ENCODE results near the gene OBSCN.

OBSCN gene

DNA sequence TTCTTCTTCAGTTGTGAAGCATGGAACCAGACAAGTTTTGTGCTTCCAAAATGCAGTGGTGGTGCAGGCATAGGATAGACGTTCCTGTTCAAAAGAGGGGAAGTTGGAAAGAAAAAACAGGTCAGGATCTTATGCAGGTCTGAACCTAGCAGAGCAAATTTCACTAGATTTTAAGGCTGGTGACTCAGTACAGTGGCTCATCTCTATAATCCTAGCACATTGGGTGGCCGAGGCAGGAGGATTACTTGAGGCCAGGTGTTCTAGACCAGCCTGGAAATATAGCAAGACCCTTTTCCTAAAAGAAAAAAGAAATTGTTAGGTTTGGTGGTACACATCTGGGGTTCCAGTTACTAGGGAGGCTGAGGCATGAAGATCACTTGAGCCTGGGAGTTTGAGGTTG, 88.1 kb downstream of the OBSCN start:
- FAIRE-seq (no peak), DNase-seq (ENCODE audit: insufficient read length, low spot score) (no peak)
- TF ChIP-seq TAF1 (IDR thresholded peaks at IDR 0.05; ENCODE audit: low read depth, low read length) = no peak
- TF ChIP-seq POLR2AphosphoS5 (IDR thresholded peaks at IDR 0.05; ENCODE audit: low read depth, low read length) = no peak
- TF ChIP-seq PAX5 (IDR thresholded peaks at IDR 0.05; ENCODE audit: insufficient read depth, low read length, severe bottlenecking) = no peak
- TF ChIP-seq POLR2A (IDR thresholded peaks at IDR 0.05; ENCODE audit: low read depth, low read length) = no peak
- TF ChIP-seq POU2F2 (IDR thresholded peaks at IDR 0.05; ENCODE audit: low read depth, low read length) = no peak
- no peak for TF ChIP-seq SPI1 (IDR thresholded peaks at IDR 0.05; ENCODE audit: low read depth, low read length)

DNA sequence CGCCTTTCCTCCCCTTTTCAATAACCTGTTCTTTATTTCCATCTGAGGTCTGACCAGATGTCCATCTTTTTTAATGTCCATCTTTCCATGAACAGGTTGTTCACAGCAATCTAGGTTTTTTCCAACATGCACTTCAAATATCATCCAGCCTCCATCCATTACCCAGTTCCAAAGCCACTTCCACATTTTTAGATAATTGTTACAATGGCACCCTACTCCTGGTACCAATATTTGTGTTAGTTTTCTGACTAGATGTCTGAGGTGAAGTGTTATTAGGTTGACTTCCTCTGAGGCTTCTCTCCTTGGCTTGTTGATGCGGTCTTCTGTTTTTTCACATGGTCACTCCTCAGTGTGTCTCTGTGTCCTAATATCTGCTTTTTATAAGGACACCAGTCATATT, 89.4 kb downstream of the OBSCN start:
- FAIRE-seq = no peak
- no peak for DNase-seq (ENCODE audit: insufficient read length, low spot score)
- TF ChIP-seq POLR2AphosphoS5 (IDR thresholded peaks at IDR 0.05; ENCODE audit: low read depth, low read length) (no peak), TAF1 (IDR thresholded peaks at IDR 0.05; ENCODE audit: low read depth, low read length) (no peak), POU2F2 (IDR thresholded peaks at IDR 0.05; ENCODE audit: low read depth, low read length) (no peak), SPI1 (IDR thresholded peaks at IDR 0.05; ENCODE audit: low read depth, low read length) (no peak), PAX5 (IDR thresholded peaks at IDR 0.05; ENCODE audit: insufficient read depth, low read length, severe bottlenecking) (no peak), POLR2A (IDR thresholded peaks at IDR 0.05; ENCODE audit: low read depth, low read length) (no peak)

DNA sequence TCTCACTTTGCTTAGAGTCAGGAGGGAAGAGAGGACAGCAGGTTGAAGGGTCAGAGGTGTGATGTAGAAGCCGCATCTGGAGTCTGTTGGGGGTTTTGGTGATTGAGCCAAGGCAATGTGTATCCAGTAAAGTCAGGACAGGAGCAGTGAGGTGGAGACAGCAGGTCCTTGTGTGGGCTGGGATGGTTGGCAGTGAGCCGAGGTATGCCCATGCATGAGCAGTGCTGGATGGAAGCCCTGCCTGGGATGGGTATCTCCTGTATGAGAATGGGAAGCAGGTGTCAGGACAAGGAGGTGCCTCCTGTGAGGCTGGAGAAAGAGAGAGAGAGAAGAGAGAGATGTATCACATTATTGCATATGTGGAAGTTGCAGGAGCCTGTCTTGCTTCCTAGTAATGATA, 90.0 kb downstream of the OBSCN start:
- FAIRE-seq (no peak), DNase-seq (ENCODE audit: insufficient read length, low spot score) (no peak)

DNA sequence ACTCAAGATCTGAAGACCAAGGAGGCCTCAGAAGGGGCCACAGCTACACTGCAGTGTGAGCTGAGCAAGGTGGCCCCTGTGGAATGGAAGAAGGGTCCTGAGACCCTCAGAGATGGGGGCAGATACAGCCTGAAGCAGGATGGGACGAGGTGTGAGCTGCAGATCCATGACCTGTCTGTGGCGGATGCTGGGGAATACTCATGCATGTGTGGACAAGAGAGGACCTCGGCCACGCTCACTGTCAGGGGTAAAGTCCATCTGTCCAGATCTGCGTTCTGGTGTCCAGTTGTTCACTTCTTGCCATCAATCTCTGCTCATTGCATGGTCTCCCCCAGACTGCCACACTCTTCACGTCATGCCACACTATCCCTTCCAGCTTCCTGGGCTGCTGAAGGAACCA, 90.6 kb downstream of the OBSCN start:
- TF ChIP-seq POLR2AphosphoS5 (IDR thresholded peaks at IDR 0.05; ENCODE audit: low read depth, low read length) (no peak), POLR2A (IDR thresholded peaks at IDR 0.05; ENCODE audit: low read depth, low read length) (no peak), PAX5 (IDR thresholded peaks at IDR 0.05; ENCODE audit: insufficient read depth, low read length, severe bottlenecking) (no peak), POU2F2 (IDR thresholded peaks at IDR 0.05; ENCODE audit: low read depth, low read length) (no peak), SPI1 (IDR thresholded peaks at IDR 0.05; ENCODE audit: low read depth, low read length) (no peak), TAF1 (IDR thresholded peaks at IDR 0.05; ENCODE audit: low read depth, low read length) (no peak)
- FAIRE-seq (no peak), DNase-seq (ENCODE audit: insufficient read length, low spot score) (no peak)

More for the DNA sequence above, 90.0 kb downstream of the OBSCN start:
- TF ChIP-seq PAX5 (IDR thresholded peaks at IDR 0.05; ENCODE audit: insufficient read depth, low read length, severe bottlenecking) (no peak), SPI1 (IDR thresholded peaks at IDR 0.05; ENCODE audit: low read depth, low read length) (no peak), TAF1 (IDR thresholded peaks at IDR 0.05; ENCODE audit: low read depth, low read length) (no peak), POU2F2 (IDR thresholded peaks at IDR 0.05; ENCODE audit: low read depth, low read length) (no peak), POLR2A (IDR thresholded peaks at IDR 0.05; ENCODE audit: low read depth, low read length) (no peak), POLR2AphosphoS5 (IDR thresholded peaks at IDR 0.05; ENCODE audit: low read depth, low read length) (no peak)

DNA sequence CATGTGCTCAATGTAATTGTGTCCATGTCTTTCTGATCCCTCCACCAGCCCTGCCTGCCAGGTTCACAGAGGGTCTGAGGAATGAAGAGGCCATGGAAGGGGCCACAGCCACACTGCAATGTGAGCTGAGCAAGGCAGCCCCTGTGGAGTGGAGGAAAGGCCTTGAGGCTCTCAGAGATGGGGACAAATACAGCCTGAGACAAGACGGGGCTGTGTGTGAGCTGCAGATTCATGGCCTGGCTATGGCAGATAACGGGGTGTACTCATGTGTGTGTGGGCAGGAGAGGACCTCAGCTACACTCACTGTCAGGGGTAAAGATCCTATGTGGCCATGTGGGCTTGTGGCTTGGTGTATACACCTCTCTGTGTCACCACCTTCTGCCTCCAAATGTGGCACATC, 91.4 kb downstream of the OBSCN start:
- no peak for FAIRE-seq
- DNase-seq (ENCODE audit: insufficient read length, low spot score) = no peak
- no peak for TF ChIP-seq POLR2A (IDR thresholded peaks at IDR 0.05; ENCODE audit: low read depth, low read length)
- no peak for TF ChIP-seq TAF1 (IDR thresholded peaks at IDR 0.05; ENCODE audit: low read depth, low read length)
- TF ChIP-seq POLR2AphosphoS5 (IDR thresholded peaks at IDR 0.05; ENCODE audit: low read depth, low read length) = no peak
- no peak for TF ChIP-seq SPI1 (IDR thresholded peaks at IDR 0.05; ENCODE audit: low read depth, low read length)
- TF ChIP-seq PAX5 (IDR thresholded peaks at IDR 0.05; ENCODE audit: insufficient read depth, low read length, severe bottlenecking) = no peak
- no peak for TF ChIP-seq POU2F2 (IDR thresholded peaks at IDR 0.05; ENCODE audit: low read depth, low read length)

DNA sequence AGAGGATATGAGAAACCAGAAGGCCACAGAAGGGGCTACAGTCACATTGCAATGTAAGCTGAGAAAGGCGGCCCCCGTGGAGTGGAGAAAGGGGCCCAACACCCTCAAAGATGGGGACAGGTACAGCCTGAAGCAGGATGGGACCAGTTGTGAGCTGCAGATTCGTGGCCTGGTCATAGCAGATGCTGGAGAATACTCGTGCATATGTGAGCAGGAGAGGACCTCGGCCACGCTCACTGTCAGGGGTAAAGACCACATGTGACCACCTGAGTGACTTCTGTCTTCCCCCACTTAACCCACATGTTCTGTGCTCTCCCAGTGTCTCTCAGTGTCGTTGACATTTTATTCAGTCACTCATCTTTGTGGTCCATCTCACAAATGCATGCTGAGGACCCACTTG, 92.1 kb downstream of the OBSCN start:
- TF ChIP-seq SPI1 (IDR thresholded peaks at IDR 0.05; ENCODE audit: low read depth, low read length) = no peak
- TF ChIP-seq PAX5 (IDR thresholded peaks at IDR 0.05; ENCODE audit: insufficient read depth, low read length, severe bottlenecking) = no peak
- TF ChIP-seq POU2F2 (IDR thresholded peaks at IDR 0.05; ENCODE audit: low read depth, low read length) = no peak
- no peak for TF ChIP-seq TAF1 (IDR thresholded peaks at IDR 0.05; ENCODE audit: low read depth, low read length)
- no peak for TF ChIP-seq POLR2AphosphoS5 (IDR thresholded peaks at IDR 0.05; ENCODE audit: low read depth, low read length)
- no peak for TF ChIP-seq POLR2A (IDR thresholded peaks at IDR 0.05; ENCODE audit: low read depth, low read length)
- FAIRE-seq (no peak), DNase-seq (ENCODE audit: insufficient read length, low spot score) (no peak)

DNA sequence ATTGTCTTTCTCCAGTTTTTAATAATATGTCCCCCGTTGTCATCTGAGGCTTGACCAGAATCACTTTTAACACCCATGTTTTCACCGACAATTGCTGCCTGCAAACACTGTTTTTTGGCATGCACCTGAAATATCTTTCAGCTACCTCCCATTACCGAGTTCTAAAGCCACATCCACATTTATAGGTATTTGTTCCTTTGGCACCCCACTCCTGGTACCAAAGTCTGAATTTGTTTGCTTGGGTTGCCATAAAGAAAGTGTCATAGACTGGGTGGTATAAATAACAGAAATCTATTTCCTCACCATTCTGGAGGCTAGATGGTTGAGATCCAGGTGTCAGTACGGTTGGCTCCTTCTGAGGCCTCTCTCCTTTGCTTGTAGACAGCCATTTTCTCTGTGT, 94.2 kb downstream of the OBSCN start:
- TF ChIP-seq TAF1 (IDR thresholded peaks at IDR 0.05; ENCODE audit: low read depth, low read length) = no peak
- no peak for TF ChIP-seq POLR2AphosphoS5 (IDR thresholded peaks at IDR 0.05; ENCODE audit: low read depth, low read length)
- no peak for FAIRE-seq
- no peak for DNase-seq (ENCODE audit: insufficient read length, low spot score)

DNA sequence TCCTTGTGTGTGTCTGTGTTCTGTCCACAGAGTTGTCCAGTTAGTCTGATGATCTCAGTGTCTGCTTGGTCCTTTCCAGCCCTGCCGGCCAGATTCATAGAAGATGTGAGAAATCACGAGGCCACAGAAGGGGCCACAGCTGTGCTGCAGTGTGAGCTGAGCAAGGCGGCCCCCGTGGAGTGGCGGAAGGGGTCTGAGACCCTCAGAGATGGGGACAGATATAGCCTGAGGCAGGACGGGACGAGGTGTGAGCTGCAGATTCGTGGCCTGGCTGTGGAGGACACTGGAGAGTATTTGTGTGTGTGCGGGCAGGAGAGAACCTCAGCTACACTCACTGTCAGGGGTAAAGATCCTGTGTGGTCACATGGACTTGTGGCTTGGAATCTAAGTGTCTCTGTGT, 95.8 kb downstream of the OBSCN start:
- no peak for DNase-seq (ENCODE audit: insufficient read length, low spot score)
- no peak for TF ChIP-seq TAF1 (IDR thresholded peaks at IDR 0.05; ENCODE audit: low read depth, low read length)
- no peak for TF ChIP-seq PAX5 (IDR thresholded peaks at IDR 0.05; ENCODE audit: insufficient read depth, low read length, severe bottlenecking)
- TF ChIP-seq POLR2AphosphoS5 (IDR thresholded peaks at IDR 0.05; ENCODE audit: low read depth, low read length) = no peak
- no peak for TF ChIP-seq POLR2A (IDR thresholded peaks at IDR 0.05; ENCODE audit: low read depth, low read length)
- TF ChIP-seq SPI1 (IDR thresholded peaks at IDR 0.05; ENCODE audit: low read depth, low read length) = no peak
- no peak for TF ChIP-seq POU2F2 (IDR thresholded peaks at IDR 0.05; ENCODE audit: low read depth, low read length)
- FAIRE-seq = no peak

DNA sequence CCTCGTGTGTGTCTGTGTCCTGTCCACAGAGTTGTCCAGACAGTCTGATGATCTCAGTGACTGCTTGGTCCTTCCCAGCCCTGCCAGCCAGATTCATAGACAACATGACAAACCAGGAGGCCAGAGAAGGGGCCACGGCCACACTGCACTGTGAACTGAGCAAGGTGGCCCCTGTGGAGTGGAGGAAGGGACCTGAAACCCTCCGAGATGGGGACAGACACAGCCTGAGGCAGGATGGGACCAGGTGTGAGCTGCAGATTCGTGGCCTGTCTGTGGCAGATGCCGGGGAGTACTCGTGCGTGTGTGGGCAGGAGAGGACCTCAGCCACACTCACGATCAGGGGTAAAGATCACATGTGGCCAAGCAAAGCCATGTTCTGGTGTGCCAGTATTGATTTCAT, 96.4 kb downstream of the OBSCN start:
- TF ChIP-seq SPI1 (IDR thresholded peaks at IDR 0.05; ENCODE audit: low read depth, low read length) (no peak), POU2F2 (IDR thresholded peaks at IDR 0.05; ENCODE audit: low read depth, low read length) (no peak), PAX5 (IDR thresholded peaks at IDR 0.05; ENCODE audit: insufficient read depth, low read length, severe bottlenecking) (no peak), TAF1 (IDR thresholded peaks at IDR 0.05; ENCODE audit: low read depth, low read length) (no peak), POLR2AphosphoS5 (IDR thresholded peaks at IDR 0.05; ENCODE audit: low read depth, low read length) (no peak), POLR2A (IDR thresholded peaks at IDR 0.05; ENCODE audit: low read depth, low read length) (no peak)
- DNase-seq (ENCODE audit: insufficient read length, low spot score) (no peak), FAIRE-seq (no peak)

DNA sequence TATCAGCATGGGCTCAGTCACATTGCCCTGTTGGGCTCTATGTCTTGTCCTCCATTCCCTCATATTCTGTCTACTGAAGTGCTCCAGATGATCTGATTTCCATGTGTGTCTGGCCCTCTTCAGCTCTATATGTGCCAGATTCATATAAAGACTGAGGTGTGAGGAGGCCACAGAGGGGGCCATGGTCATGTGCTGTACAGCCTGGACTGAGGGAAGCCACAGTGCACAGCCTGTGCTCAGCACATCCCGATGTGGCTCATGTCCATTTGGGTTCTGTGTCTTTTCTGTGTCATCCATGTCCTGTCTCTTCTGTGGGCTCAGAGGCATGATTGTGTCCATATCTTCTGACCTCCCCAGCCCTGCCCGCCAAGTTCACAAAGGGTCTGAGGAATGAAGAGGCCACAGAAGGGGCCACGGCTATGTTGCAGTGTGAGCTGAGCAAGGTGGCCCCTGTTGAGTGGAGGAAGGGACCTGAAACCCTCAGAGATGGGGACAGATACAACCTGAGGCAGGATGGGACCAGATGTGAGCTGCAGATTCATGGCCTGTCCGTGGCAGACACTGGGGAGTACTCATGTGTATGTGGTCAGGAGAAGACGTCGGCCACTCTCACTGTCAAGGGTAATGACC, 97.0 kb downstream of the OBSCN start:
- TF ChIP-seq SPI1 (IDR thresholded peaks at IDR 0.05; ENCODE audit: low read depth, low read length) = no peak
- no peak for TF ChIP-seq PAX5 (IDR thresholded peaks at IDR 0.05; ENCODE audit: insufficient read depth, low read length, severe bottlenecking)
- TF ChIP-seq TAF1 (IDR thresholded peaks at IDR 0.05; ENCODE audit: low read depth, low read length) = no peak
- no peak for TF ChIP-seq POLR2A (IDR thresholded peaks at IDR 0.05; ENCODE audit: low read depth, low read length)
- TF ChIP-seq POU2F2 (IDR thresholded peaks at IDR 0.05; ENCODE audit: low read depth, low read length) = no peak
- DNase-seq (ENCODE audit: insufficient read length, low spot score) (no peak), FAIRE-seq (no peak)

All from GM12891 (cell line).